Stimulated activated naive CD8-positive, alpha-beta T cell treated with anti-CD3 and anti-CD28 coated beads, Interleukin-15, amount 100 ng/mL, for 72 hours (primary cell): ENCODE results near the gene ZBTB33.
A peak's percentile ranks its signal among the peaks of the same experiment; 100 is the strongest.

Experiments used
- ATAC-seq: fragments of 150-1000 bp; cut with Tn5 transposase; 2 replicates; pipeline ENCODE4 v1.10.0; 2021; ENCODE audit warnings: mild to moderate bottlenecking, moderate library complexity
- DNase-seq, 2 donors: peaks; one replicate each; pipeline ENCODE4 v3.0.0; 2021 to 2022
- H3K27ac Mint-ChIP-seq, 2 donors: one replicate each; pipeline ENCODE4 v1.8.0; 2022; ENCODE audit warnings: mild to moderate bottlenecking in 2 of 2, mixed read lengths in 2 of 2, moderate library complexity in 2 of 2
- H3K27me3 Mint-ChIP-seq: one replicate; pipeline ENCODE4 v1.8.0; 2022; ENCODE audit warnings: mixed read lengths
- H3K4me1 Mint-ChIP-seq: one replicate; pipeline ENCODE4 v1.8.0; 2022; ENCODE audit warnings: mild to moderate bottlenecking, mixed read lengths
- H3K4me3 Mint-ChIP-seq, 2 donors: one replicate each; pipeline ENCODE4 v1.8.0; 2022; ENCODE audit warnings: mild to moderate bottlenecking in 2 of 2, mixed read lengths in 2 of 2, moderate library complexity in 1 of 2
- H3K9me3 Mint-ChIP-seq, 2 donors: one replicate each; pipeline ENCODE4 v1.8.0; 2022; ENCODE audit warnings: mixed read lengths in 2 of 2

ZBTB33 gene, protein sequence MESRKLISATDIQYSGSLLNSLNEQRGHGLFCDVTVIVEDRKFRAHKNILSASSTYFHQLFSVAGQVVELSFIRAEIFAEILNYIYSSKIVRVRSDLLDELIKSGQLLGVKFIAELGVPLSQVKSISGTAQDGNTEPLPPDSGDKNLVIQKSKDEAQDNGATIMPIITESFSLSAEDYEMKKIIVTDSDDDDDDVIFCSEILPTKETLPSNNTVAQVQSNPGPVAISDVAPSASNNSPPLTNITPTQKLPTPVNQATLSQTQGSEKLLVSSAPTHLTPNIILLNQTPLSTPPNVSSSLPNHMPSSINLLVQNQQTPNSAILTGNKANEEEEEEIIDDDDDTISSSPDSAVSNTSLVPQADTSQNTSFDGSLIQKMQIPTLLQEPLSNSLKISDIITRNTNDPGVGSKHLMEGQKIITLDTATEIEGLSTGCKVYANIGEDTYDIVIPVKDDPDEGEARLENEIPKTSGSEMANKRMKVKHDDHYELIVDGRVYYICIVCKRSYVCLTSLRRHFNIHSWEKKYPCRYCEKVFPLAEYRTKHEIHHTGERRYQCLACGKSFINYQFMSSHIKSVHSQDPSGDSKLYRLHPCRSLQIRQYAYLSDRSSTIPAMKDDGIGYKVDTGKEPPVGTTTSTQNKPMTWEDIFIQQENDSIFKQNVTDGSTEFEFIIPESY

DNA sequence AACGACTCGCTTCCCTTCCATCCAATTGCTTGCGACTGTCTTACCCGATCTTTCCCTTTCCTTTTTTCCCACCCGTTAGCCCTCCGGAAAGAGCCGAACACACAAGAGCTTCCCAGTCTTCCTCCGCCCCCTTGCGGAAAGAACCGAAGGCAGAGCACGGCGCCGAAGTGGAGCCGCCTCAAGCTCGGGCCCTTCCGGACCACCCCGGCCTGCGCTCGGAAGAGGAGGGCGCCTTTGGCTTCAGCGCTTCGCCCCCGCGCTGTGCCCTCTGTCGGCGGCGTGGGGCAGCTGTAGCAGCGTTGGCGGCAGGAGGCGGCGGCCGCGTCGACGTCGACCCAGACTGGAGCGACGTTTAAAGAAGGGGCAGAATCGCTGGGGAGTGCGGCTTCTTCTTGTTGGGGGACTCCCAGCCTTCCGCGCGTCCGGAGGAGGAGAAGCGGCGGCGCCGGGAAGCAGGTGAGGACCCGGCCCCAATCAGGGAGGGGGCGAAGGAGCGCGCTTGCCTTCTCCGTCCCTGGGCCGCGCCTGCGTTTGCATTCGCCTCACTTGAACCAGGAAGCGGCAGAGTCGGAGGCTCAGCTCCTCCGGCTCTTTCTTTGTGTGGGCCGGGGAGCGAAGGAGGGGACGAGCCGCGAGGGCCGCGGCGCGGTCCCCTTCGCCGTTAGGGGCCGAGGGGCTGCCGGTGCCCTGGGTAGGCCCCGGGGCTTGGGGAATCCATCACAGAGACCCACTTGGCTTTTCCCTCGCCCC lies at the start of gene ZBTB33:
Gene ZBTB33 (plus strand): TSS at position 291 of the 750 bp plus-strand sequence. CDS start 2,604 bp downstream, outside the sequence.
- no peaks in the 10 kb centered on the region for H3K9me3 Mint-ChIP-seq

DNA sequence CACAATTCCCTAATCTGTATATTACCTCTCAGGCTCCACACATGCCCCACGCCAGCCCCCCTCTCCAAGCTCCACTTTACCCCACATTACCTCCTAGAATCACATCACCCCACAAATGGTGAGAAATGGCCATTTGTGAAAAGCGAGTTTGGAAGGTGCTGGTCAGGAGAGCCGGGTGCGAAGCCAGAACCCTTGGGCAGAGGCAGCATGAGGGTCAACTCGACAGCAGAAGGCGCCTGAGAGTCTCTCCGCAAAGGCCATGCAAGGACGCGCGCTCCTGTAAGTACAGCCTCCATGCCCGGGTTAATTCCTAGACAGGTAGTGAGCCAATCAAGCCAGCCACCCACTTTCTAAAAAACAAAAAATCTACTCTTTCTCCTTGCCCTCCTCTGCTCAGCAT lies 49.8 kb upstream of the ZBTB33 start:
- DNase-seq: no peak
- Mint-ChIP-seq H3K27me3 (no peaks in the 10 kb centered on the region), H3K27ac (no peak overlapping the region), H3K4me3 (no peak overlapping the region), H3K4me1 (no peaks in the 10 kb centered on the region), H3K9me3 (no peaks in the 10 kb centered on the region)
- ATAC-seq: no peak

More for the DNA sequence above, at the start of gene ZBTB33:
- ATAC-seq (peak; percentile 99), DNase-seq (peak; percentile 82 to 90)
- H3K4me3 Mint-ChIP-seq: peak within 1 kb of the TSS; percentile 93 to 100
- H3K27me3 Mint-ChIP-seq: no peaks in the 10 kb centered on the region
- H3K27ac Mint-ChIP-seq: peak within 1 kb of the TSS; percentile 96 to 98
- peaks cover 6% of the 10 kb centered on the region for H3K4me1 Mint-ChIP-seq

DNA sequence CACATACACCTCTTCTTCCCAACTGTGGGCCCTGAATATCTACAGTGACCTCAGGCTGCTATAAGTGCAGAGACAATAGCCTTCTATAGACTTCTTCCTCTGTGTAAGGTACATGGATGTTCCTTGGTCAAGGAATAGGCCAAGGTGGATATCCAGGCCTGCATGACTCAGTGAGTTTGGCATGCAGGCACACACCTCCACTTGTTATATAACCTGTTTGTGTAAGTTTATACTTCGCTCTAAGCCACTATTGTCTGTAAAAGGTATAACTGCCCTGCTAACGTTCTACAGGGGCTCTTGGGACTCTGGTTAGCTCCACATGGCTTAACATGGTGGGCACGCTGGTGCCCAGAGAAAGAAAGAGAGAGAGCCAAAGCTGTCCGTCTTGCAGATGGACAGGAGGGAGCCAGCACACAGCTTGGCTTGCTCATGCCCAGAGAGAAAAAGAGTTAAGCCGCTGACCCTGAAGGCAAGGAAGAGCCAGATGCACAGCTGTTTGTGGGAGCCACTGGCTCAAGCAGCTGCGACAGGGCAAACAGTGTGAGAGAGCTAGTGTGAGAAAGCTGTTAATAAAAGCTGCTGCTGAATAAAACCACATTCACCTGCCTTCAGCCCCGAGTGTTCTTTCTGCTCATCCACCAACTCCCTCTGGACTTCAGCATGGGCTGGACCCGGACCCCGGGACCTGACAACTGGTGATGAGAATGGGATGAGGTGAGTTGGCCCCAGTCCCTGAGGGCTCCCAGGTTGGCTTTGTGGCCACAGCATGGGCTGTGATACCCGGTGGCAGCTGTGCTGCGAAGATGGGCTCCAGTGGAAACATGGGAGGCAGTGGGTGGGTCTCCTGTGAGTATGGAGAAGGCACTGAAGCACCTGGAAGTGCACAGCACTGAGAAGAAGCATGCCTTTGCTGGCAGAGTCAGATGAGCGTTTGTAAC lies 44.5 kb upstream of the ZBTB33 start:
- no peak overlapping the region for H3K4me3 Mint-ChIP-seq
- no peaks in the 10 kb centered on the region for H3K4me1 Mint-ChIP-seq
- H3K9me3 Mint-ChIP-seq: no peaks in the 10 kb centered on the region
- no peak for ATAC-seq
- no peak overlapping the region for H3K27ac Mint-ChIP-seq
- H3K27me3 Mint-ChIP-seq: no peaks in the 10 kb centered on the region
- DNase-seq: no peak

DNA sequence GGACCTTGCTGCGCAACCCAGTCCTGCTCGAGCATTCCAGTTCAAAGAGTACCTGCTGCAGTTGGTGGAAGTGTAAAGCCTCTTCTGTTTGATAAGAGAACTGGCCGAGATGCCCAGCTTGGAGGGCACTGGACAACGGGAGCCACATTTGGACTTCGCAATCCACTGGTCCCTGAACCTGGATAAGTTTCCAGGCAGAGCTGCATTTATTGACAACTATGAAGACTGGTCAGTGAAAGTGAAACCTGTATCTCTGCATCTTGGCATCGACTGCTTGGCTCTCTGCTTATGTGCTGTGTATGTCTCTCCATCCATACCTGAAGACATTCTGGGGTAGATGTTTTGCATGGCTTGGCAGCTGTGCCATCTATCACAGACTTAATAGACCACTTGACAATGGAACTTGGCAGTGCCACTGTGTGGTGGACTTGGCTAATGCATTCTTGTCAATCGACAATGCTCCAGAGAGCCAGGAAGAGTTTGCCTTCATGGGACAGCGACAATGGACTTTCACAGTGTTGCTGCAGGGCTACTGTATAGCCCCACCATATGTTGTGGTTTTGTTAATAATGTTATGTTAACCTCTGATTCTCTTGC lies 43.5 kb upstream of the ZBTB33 start:
- Mint-ChIP-seq H3K4me1 (no peaks in the 10 kb centered on the region), H3K27ac (no peak overlapping the region), H3K27me3 (no peaks in the 10 kb centered on the region), H3K9me3 (no peaks in the 10 kb centered on the region), H3K4me3 (no peak overlapping the region)
- ATAC-seq: no peak
- DNase-seq: no peak

DNA sequence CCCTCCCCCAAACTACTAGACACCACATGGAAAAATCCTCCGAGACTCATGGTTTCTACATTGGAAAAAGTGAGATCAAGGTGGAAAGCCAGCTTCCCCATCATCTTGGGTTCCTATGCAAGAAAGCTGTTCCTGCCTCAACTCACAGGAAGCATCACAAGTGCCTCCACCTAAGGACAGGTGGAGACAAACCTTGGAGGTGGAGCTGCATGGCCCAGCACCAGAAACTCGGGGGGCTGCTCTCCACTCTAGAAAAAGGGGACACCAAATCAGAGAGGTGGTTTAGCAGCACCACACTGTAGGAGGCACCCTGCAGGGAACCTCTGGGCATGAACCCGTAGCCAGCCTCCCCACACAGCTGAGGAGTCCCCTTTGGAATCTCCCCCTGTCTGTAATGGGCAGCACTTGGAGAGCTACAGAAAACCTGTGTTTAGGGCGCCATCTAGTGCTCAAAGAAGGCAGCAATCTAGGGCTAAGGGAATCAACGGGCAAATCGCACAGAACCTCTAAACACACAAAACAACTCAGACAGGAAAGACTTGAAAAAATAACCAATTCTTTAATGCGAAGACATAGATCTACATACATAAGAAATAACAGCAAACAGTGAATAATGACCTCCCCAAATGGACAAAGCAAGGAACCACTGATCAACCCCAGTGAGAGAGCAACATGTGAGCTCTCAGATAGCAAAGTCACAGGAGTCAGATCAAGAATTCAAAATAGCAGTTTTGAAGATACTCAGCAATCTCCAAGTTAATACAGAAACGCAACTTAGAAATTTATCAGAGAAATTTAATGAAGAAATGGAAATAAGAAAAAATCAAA lies 37.0 kb upstream of the ZBTB33 start:
- no peak overlapping the region for H3K27ac Mint-ChIP-seq
- DNase-seq (peak; percentile 35 to 48), ATAC-seq (peak; percentile 83)
- no peaks in the 10 kb centered on the region for H3K9me3 Mint-ChIP-seq
- peaks cover 11% of the 10 kb centered on the region for H3K4me1 Mint-ChIP-seq
- H3K27me3 Mint-ChIP-seq: no peaks in the 10 kb centered on the region
- H3K4me3 Mint-ChIP-seq: peak overlapping the region in 1 of 2 donors; percentile 9

DNA sequence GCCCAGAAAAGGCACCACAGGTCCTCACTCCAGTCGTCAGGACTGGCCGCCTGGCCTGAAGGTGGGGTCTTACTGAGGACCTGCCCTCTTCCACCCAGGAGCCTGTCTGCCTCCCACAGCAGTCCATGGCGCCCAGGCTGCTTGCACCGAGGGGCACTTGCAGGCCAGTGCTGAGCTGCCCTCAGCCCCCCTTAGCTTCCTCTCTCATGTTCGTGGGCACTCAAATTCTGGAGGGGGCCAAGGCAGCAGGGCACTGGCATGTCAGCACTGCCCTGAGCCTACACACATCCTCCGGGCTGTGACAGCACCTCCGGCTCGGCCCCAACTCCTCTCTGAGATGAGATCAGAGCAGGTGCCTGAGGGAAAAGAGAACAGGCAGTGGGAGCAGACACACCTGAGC lies 27.2 kb upstream of the ZBTB33 start:
- DNase-seq (no peak), ATAC-seq (no peak)
- Mint-ChIP-seq H3K4me3 (no peak overlapping the region), H3K27ac (no peak overlapping the region), H3K9me3 (no peaks in the 10 kb centered on the region), H3K4me1 (peaks cover 3% of the 10 kb centered on the region), H3K27me3 (no peaks in the 10 kb centered on the region)

DNA sequence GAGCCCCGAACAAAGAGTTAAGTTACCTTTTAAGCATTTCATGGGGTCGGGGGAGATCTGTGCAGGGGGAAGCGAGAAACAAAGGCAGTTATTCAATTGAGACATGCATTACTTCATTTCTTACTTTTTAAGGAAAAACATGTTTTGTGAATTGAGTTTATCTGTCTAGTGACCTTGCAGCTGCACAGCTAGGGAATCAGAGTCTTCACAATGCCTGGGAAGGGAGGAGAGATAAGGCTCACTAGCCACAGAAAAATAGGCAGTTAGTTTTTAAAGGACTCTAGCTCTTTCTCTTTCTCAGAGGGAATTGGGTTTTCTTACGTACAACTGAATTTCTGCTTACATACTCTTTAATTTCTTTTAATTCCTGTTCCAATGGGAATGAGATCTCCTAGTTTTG lies 26.2 kb upstream of the ZBTB33 start:
- Mint-ChIP-seq H3K27ac (no peak overlapping the region), H3K4me1 (peaks cover 6% of the 10 kb centered on the region), H3K4me3 (no peak overlapping the region), H3K27me3 (no peaks in the 10 kb centered on the region), H3K9me3 (no peaks in the 10 kb centered on the region)
- ATAC-seq (no peak), DNase-seq (no peak)

DNA sequence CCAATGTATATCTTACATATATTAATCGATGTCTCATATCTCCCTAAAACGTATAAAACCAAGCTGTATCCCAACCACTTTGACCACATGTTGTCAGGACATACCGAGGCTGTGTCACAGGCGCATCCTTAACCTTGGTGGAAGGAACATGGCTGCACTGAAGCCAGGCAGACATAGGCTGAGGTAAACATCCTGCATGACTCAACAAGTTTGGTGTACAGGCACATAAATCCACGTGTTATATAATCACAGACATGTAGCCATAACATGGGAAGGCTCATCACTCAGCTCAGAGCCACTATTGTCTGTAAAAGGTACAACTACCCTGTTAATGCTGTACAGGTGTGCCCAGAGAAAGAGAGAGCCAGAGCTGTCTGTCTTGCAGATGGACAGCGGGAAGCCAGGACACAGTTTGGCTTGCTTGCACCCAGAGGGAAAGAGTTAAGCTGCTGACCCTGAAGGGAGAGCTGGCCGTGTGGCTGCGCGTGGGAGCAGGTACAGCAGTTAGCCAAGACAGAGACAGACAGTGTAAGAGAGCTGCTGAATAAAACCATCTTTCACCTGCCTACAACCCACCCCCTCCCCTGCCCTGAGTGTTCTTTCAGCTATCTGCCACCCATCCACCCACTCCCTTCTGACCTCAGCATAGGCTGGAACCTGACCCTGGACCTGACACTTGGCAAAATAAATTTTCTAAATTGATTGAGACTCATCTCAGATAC lies 22.3 kb upstream of the ZBTB33 start:
- Mint-ChIP-seq H3K27me3 (no peaks in the 10 kb centered on the region), H3K27ac (no peak overlapping the region), H3K9me3 (no peaks in the 10 kb centered on the region), H3K4me1 (peaks cover 6% of the 10 kb centered on the region), H3K4me3 (no peak overlapping the region)
- DNase-seq (no peak), ATAC-seq (no peak)

DNA sequence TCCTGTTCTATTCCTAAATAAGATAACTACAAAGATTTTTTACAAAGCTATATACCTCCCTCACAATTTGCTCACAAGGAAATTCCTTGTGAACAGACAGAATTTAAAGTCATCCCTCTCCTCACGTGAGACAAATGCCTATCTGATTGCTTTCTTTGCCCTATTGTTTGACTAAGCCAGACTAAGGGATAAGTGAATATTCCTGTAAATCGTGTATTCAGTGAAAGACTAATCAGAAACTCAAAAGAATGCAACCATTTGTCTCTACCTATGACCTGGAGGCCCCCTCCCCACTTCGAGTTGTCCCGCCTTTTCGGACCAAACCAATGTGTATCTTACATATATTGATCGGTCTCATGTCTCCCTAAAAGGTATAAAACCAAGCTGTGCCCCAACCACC lies 15.3 kb upstream of the ZBTB33 start:
- Mint-ChIP-seq H3K27me3 (no peaks in the 10 kb centered on the region), H3K27ac (no peak overlapping the region), H3K4me1 (no peaks in the 10 kb centered on the region), H3K9me3 (no peaks in the 10 kb centered on the region), H3K4me3 (no peak overlapping the region)
- DNase-seq (no peak), ATAC-seq (no peak)

DNA sequence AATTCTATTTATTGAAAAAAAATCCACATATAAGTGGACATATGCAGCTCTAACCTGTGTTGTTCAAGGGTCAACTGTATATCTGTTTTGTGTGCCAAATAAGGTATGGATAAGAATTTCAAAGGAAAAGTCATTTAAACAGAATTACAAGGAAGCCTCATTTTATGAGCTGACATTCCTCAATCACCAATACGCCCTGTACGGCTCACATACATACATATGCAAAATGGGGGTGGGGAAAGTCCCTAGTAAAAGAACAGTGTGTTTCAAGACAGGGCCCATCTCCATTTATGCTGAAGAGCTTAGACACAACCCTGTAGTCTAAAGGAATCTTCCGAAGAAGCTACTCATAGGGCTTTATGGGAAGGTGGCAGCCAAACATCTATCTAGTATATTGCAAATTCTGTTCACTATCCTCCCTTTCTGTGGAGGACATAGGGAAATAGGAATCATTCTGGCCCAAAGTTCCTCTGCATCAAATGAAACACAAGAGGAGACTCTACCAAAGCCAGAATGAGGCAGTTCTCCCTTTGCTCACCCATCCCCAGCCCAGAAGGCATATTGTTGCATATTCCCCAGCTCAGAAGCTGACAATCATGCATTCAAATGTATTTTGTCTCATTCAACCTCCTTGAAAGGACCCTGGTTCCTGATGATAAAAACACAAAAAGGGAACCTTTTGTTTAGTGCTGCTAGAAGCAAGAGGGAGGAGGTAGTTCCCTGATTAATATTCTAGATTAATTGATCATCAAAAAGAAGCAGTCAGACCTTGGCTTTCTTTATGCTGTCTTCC lies 13.7 kb upstream of the ZBTB33 start:
- no peaks in the 10 kb centered on the region for H3K27me3 Mint-ChIP-seq
- no peak overlapping the region for H3K27ac Mint-ChIP-seq
- DNase-seq (no peak), ATAC-seq (no peak)
- no peaks in the 10 kb centered on the region for H3K9me3 Mint-ChIP-seq
- no peak overlapping the region for H3K4me3 Mint-ChIP-seq
- peaks cover 10% of the 10 kb centered on the region for H3K4me1 Mint-ChIP-seq

DNA sequence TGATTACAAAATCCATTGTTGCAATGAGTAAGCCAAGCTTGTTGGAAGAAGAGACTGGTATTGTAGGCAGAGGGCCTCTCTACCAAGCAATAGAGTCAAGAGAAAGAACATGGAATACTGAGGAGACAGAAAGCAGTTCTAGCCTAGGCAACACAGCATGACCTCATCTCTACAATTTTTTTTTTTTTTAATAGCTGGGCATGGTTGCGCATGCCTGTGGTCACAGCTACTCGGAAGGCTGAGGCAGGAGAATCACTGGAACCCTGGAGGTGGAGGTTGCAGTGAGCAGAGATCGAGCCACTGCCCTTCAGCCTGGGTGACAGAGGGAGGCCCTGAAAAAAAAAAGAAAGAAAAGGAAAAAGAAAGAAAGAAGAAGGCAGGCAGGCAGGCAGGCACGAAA lies 11.7 kb upstream of the ZBTB33 start:
- Mint-ChIP-seq H3K27me3 (no peaks in the 10 kb centered on the region), H3K4me1 (peaks cover 24% of the 10 kb centered on the region), H3K9me3 (no peaks in the 10 kb centered on the region), H3K27ac (no peak overlapping the region), H3K4me3 (no peak overlapping the region)
- no peak for ATAC-seq
- DNase-seq: no peak

DNA sequence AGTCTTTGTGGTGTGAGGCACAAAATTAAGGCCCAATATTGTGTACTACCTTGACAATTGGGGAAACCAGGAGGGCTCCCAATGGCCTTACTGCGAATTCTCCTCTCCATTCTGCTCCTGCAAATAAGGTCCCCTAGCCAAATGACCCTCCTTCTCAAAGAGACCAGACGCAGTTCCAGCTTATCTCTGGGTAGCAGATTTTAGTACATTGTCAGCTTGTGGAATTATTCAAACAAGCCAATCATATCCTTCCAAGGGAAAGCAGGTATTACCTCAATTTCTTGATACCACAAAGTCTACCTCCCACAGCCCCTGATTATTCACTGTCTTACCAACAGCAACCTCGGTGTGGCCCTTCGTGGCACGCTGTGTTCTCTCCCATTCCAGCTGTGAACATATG lies 7.8 kb upstream of the ZBTB33 start:
- DNase-seq (no peak), ATAC-seq (no peak)
- no peaks in the 10 kb centered on the region for H3K27me3 Mint-ChIP-seq
- no peak overlapping the region for H3K4me3 Mint-ChIP-seq
- H3K9me3 Mint-ChIP-seq: no peaks in the 10 kb centered on the region
- H3K27ac Mint-ChIP-seq: no peak overlapping the region
- H3K4me1 Mint-ChIP-seq: peaks cover 27% of the 10 kb centered on the region

DNA sequence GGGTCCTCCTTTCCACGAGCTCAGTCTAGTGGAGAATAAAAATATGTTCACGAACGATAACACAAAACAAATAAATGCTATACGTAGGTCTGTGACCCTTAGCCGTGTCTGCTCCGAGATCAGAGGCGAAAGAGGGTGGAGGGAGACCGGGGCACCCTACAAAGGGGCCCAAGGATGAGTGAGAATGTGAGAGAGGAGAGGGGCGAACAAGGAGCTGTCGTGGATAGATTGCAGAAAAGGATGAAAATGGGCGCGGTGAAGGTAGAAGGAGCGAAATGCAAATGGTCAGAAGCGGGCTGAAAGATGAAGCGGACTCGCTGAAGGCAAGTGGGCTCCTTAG lies 6.2 kb upstream of the ZBTB33 start:
- Mint-ChIP-seq H3K27ac (peak overlapping the region; percentile 80 to 96), H3K4me1 (peaks cover 27% of the 10 kb centered on the region), H3K9me3 (no peaks in the 10 kb centered on the region), H3K4me3 (peak overlapping the region; percentile 95 to 98), H3K27me3 (no peaks in the 10 kb centered on the region)
- DNase-seq (no peak), ATAC-seq (no peak)
